ENCODE results near the gene MYD88. TPM values are rescaled to one million over a fixed set of nuclear protein-coding genes. Genes with fewer than 3 reads are reported as not detected.

Gene MYD88
- total RNA-seq, 1 experiment from 2014 or later, result 23.0 TPM

- DNase-seq, result no peak
- Histone ChIP-seq H4K20me1 (ENCODE audit: insufficient read depth, low read depth, low read length) (0 out of 2 replicates have a peak, but pooled peaks cover 4% of the 10 kb centered on the region), H3K27ac (ENCODE audit: low read length) (no peak overlapping the region), H2AFZ (ENCODE audit: low read length) (no peak overlapping the region), H3K9ac (ENCODE audit: low read length) (no peak overlapping the region), H3K4me2 (ENCODE audit: low read depth, low read length, poor library complexity, severe bottlenecking) (no peak overlapping the region), H3K4me1 (ENCODE audit: low read length) (no peaks in the 10 kb centered on the region), H3K79me2 (ENCODE audit: low read length) (no peaks in the 10 kb centered on the region), H3K27me3 (ENCODE audit: low read length) (no peaks in the 10 kb centered on the region), H3K9me3 (ENCODE audit: low read length) (no peaks in the 10 kb centered on the region), H3K9me2 (replicated peaks; ENCODE audit: insufficient read depth, low read length) (no peaks in the 10 kb centered on the region), H3K36me3 (ENCODE audit: insufficient read depth, low read length) (peaks cover 18% of the 10 kb centered on the region), H3K4me3 (ENCODE audit: low read length) (no peak overlapping the region)
These were observed 17.6 kb upstream of the MYD88 start for GRCh38 chr3:38120693-38121450.

- H3K36me3 ChIP-seq (ENCODE audit: insufficient read depth, low read length), result peaks cover 23% of the 10 kb centered on the region
- H3K4me1 ChIP-seq (ENCODE audit: low read length), result no peaks in the 10 kb centered on the region
- no peak overlapping the region for H3K27ac ChIP-seq (ENCODE audit: low read length)
- 0 out of 2 replicates have a peak, but pooled peaks cover 4% of the 10 kb centered on the region for H4K20me1 ChIP-seq (ENCODE audit: insufficient read depth, low read depth, low read length)
- no peaks in the 10 kb centered on the region for H3K27me3 ChIP-seq (ENCODE audit: low read length)
- H3K4me3 ChIP-seq (ENCODE audit: low read length), result no peak overlapping the region
- no peak overlapping the region for H3K9ac ChIP-seq (ENCODE audit: low read length)
- no peak overlapping the region for H3K4me2 ChIP-seq (ENCODE audit: low read depth, low read length, poor library complexity, severe bottlenecking)
- no peak overlapping the region for H2AFZ ChIP-seq (ENCODE audit: low read length)
- no peak for DNase-seq
- no peaks in the 10 kb centered on the region for H3K79me2 ChIP-seq (ENCODE audit: low read length)
- H3K9me2 ChIP-seq (replicated peaks; ENCODE audit: insufficient read depth, low read length), result no peaks in the 10 kb centered on the region
- no peaks in the 10 kb centered on the region for H3K9me3 ChIP-seq (ENCODE audit: low read length)
These were observed 17.0 kb upstream of the MYD88 start for GRCh38 chr3:38121451-38121831.

GRCh38 chr3:38121832-38122461 lies 16.5 kb upstream of the MYD88 start:
- Histone ChIP-seq H3K9me3 (ENCODE audit: low read length) (no peaks in the 10 kb centered on the region), H3K9me2 (replicated peaks; ENCODE audit: insufficient read depth, low read length) (no peaks in the 10 kb centered on the region), H3K4me3 (ENCODE audit: low read length) (no peak overlapping the region), H4K20me1 (ENCODE audit: insufficient read depth, low read depth, low read length) (0 out of 2 replicates have a peak, but pooled peaks cover 4% of the 10 kb centered on the region), H3K4me1 (ENCODE audit: low read length) (no peaks in the 10 kb centered on the region), H3K36me3 (ENCODE audit: insufficient read depth, low read length) (peaks cover 28% of the 10 kb centered on the region), H3K27ac (ENCODE audit: low read length) (no peak overlapping the region), H2AFZ (ENCODE audit: low read length) (no peak overlapping the region), H3K4me2 (ENCODE audit: low read depth, low read length, poor library complexity, severe bottlenecking) (no peak overlapping the region), H3K9ac (ENCODE audit: low read length) (no peak overlapping the region), H3K79me2 (ENCODE audit: low read length) (no peaks in the 10 kb centered on the region), H3K27me3 (ENCODE audit: low read length) (no peaks in the 10 kb centered on the region)
- DNase-seq, result no peak

- H2AFZ ChIP-seq (ENCODE audit: low read length), result no peak overlapping the region
These were observed 15.7 kb upstream of the MYD88 start for GRCh38 chr3:38122712-38123290.

GRCh38 chr3:38124324-38125122 lies 13.9 kb upstream of the MYD88 start:
- Histone ChIP-seq H3K4me2 (ENCODE audit: low read depth, low read length, poor library complexity, severe bottlenecking) (no peak overlapping the region), H3K27ac (ENCODE audit: low read length) (no peak overlapping the region), H4K20me1 (ENCODE audit: insufficient read depth, low read depth, low read length) (0 out of 2 replicates have a peak, but pooled peaks cover 4% of the 10 kb centered on the region), H3K9me2 (replicated peaks; ENCODE audit: insufficient read depth, low read length) (no peaks in the 10 kb centered on the region), H3K36me3 (ENCODE audit: insufficient read depth, low read length) (peaks cover 35% of the 10 kb centered on the region), H3K4me1 (ENCODE audit: low read length) (no peaks in the 10 kb centered on the region), H3K9ac (ENCODE audit: low read length) (no peak overlapping the region), H2AFZ (ENCODE audit: low read length) (no peak overlapping the region), H3K9me3 (ENCODE audit: low read length) (no peaks in the 10 kb centered on the region), H3K27me3 (ENCODE audit: low read length) (no peaks in the 10 kb centered on the region), H3K79me2 (ENCODE audit: low read length) (no peaks in the 10 kb centered on the region), H3K4me3 (ENCODE audit: low read length) (no peak overlapping the region)
- no peak for DNase-seq

More at GRCh38 chr3:38122712-38123290, 15.7 kb upstream of the MYD88 start:
- Histone ChIP-seq H3K9me2 (replicated peaks; ENCODE audit: insufficient read depth, low read length) (no peaks in the 10 kb centered on the region), H4K20me1 (ENCODE audit: insufficient read depth, low read depth, low read length) (0 out of 2 replicates have a peak, but pooled peaks cover 4% of the 10 kb centered on the region), H3K79me2 (ENCODE audit: low read length) (no peaks in the 10 kb centered on the region), H3K4me3 (ENCODE audit: low read length) (no peak overlapping the region), H3K4me1 (ENCODE audit: low read length) (no peaks in the 10 kb centered on the region), H3K9me3 (ENCODE audit: low read length) (no peaks in the 10 kb centered on the region), H3K27ac (ENCODE audit: low read length) (no peak overlapping the region), H3K36me3 (ENCODE audit: insufficient read depth, low read length) (peaks cover 30% of the 10 kb centered on the region), H3K9ac (ENCODE audit: low read length) (no peak overlapping the region), H3K27me3 (ENCODE audit: low read length) (no peaks in the 10 kb centered on the region), H3K4me2 (ENCODE audit: low read depth, low read length, poor library complexity, severe bottlenecking) (no peak overlapping the region)
- DNase-seq, result no peak

- Histone ChIP-seq H4K20me1 (ENCODE audit: insufficient read depth, low read depth, low read length) (0 out of 2 replicates have a peak, but pooled peaks cover 4% of the 10 kb centered on the region), H3K9ac (ENCODE audit: low read length) (no peak overlapping the region), H3K27ac (ENCODE audit: low read length) (no peak overlapping the region), H3K79me2 (ENCODE audit: low read length) (no peaks in the 10 kb centered on the region), H3K4me1 (ENCODE audit: low read length) (no peaks in the 10 kb centered on the region), H3K27me3 (ENCODE audit: low read length) (no peaks in the 10 kb centered on the region), H3K9me2 (replicated peaks; ENCODE audit: insufficient read depth, low read length) (no peaks in the 10 kb centered on the region), H2AFZ (ENCODE audit: low read length) (no peak overlapping the region), H3K4me2 (ENCODE audit: low read depth, low read length, poor library complexity, severe bottlenecking) (no peak overlapping the region), H3K36me3 (ENCODE audit: insufficient read depth, low read length) (peaks cover 37% of the 10 kb centered on the region), H3K9me3 (ENCODE audit: low read length) (no peaks in the 10 kb centered on the region), H3K4me3 (ENCODE audit: low read length) (no peak overlapping the region)
- no peak for DNase-seq
These were observed 12.9 kb upstream of the MYD88 start for GRCh38 chr3:38125305-38126120.

- Histone ChIP-seq H3K4me1 (ENCODE audit: low read length) (no peaks in the 10 kb centered on the region), H3K9me3 (ENCODE audit: low read length) (no peaks in the 10 kb centered on the region), H3K4me2 (ENCODE audit: low read depth, low read length, poor library complexity, severe bottlenecking) (no peak overlapping the region), H2AFZ (ENCODE audit: low read length) (no peak overlapping the region), H3K9ac (ENCODE audit: low read length) (no peak overlapping the region), H3K27ac (ENCODE audit: low read length) (no peak overlapping the region), H3K79me2 (ENCODE audit: low read length) (no peaks in the 10 kb centered on the region), H3K9me2 (replicated peaks; ENCODE audit: insufficient read depth, low read length) (no peaks in the 10 kb centered on the region), H4K20me1 (ENCODE audit: insufficient read depth, low read depth, low read length) (0 out of 2 replicates have a peak, but pooled peaks cover 4% of the 10 kb centered on the region), H3K27me3 (ENCODE audit: low read length) (no peaks in the 10 kb centered on the region), H3K36me3 (ENCODE audit: insufficient read depth, low read length) (peaks cover 45% of the 10 kb centered on the region), H3K4me3 (ENCODE audit: low read length) (no peak overlapping the region)
- DNase-seq, result no peak
These were observed 12.2 kb upstream of the MYD88 start for GRCh38 chr3:38126121-38126892.
